K562 (cell line): Measurements from ENCODE around the gene VPS37B. TPM values are rescaled to one million over a fixed set of nuclear protein-coding genes. Genes with fewer than 3 reads are reported as not detected.

ENCODE experiments used
- ATAC-seq: fragments of 200-7000 bp; cut with Tn5 transposase; 3 replicates; pipeline ENCODE4 v1.9.1; 2020; ENCODE audit warnings: moderate library complexity
- BruUV-seq: library from RNA; stranded (reverse); fragments of 400-500 nt; replicated peaks from 2 replicates; lab custom pipeline; 2021; lab: Mats Ljungman, UMichigan
- CTCF ChIA-PET: fragments of 300-600 bp; formaldehyde crosslinking; extraction: SDS; loops from one replicate; lab custom pipeline; 2021; ENCODE audit warnings: low intra/inter-chr PET ratio; lab: Yijun Ruan, JAX
- POLR2A ChIA-PET: fragments of 300-600, 350-650 bp; sonication (Branson Sonifier 250); formaldehyde crosslinking; extraction: SDS; loops from one replicate; lab custom pipeline; 2021; ENCODE audit warnings: antibody characterized with exemption, inconsistent platforms; lab: Yijun Ruan, JAX
- DNase-seq, 4 experiments: peaks; one replicate each; pipeline versions ENCODE4 v3.0.0 to v3.0.0-alpha.2; 2011 to 2018; ENCODE audit warnings: low spot score in 3 of 4, mixed read lengths in 3 of 4; ENCODE audit errors: extremely low read depth in 1 of 4
- FAIRE-seq: peaks from 2 replicates; lab custom pipeline; 2011; peaks lifted over from hg19 to GRCh38; lab: Jason Lieb, UNC
- H2AFZ ChIP-seq: 2 replicates; pipeline ENCODE4 v1.6.0; 2011; ENCODE audit warnings: low read depth, low read length, control low read depth, inconsistent platforms
- H3K27ac ChIP-seq: fragments of 200-600 bp; 3 replicates; pipeline ENCODE4 v1.8.0; 2011; ENCODE audit warnings: low read depth, mild to moderate bottlenecking, control low read depth, inconsistent platforms, low read length, moderate library complexity, mixed read lengths; ENCODE audit errors: extremely low read depth
- H3K27me3 ChIP-seq, 2 experiments: fragments of 300-600 bp in 1 of 2; 2 replicates in 1 of 2; 3 replicates in 1 of 2; pipeline versions ENCODE4 v1.6.0 to v1.8.0; 2011; ENCODE audit warnings: inconsistent platforms in 2 of 2, low read length in 2 of 2, mild to moderate bottlenecking in 1 of 2, mixed read lengths in 1 of 2, moderate library complexity in 1 of 2; ENCODE audit not compliant: control insufficient read depth in 2 of 2, insufficient read depth in 2 of 2
- H3K36me3 ChIP-seq: fragments of 300-600 bp; 3 replicates; pipeline ENCODE4 v1.8.0; 2011; ENCODE audit warnings: mild to moderate bottlenecking, low read length, inconsistent platforms; ENCODE audit not compliant: control insufficient read depth, insufficient read depth
- H3K4me1 ChIP-seq, 2 experiments: fragments of 200-600 bp in 1 of 2; replicated peaks in 1 of 2; 2 replicates in 1 of 2; 3 replicates in 1 of 2; pipeline versions ENCODE4 v1.5.1 to v1.8.0; 2011; ENCODE audit warnings: inconsistent platforms in 2 of 2, low read length in 2 of 2, mild to moderate bottlenecking in 1 of 2, mixed read lengths in 1 of 2, moderate library complexity in 1 of 2; ENCODE audit not compliant: control insufficient read depth in 2 of 2, insufficient read depth in 2 of 2
- H3K4me2 ChIP-seq: 2 replicates; pipeline ENCODE4 v1.6.1; 2011; ENCODE audit warnings: low read length, control low read depth, inconsistent platforms, mixed read lengths; ENCODE audit not compliant: insufficient read depth
- H3K4me3 ChIP-seq: fragments of 200-600 bp; sonication (generic), shearing (Covaris generic); 2 replicates; pipeline ENCODE4 v1.5.1; 2016; ENCODE audit warnings: control low read depth, inconsistent platforms
- H3K79me2 ChIP-seq: fragments of 200-600 bp; 3 replicates; pipeline ENCODE4 v1.8.0; 2011; ENCODE audit warnings: low read length, inconsistent platforms; ENCODE audit not compliant: control insufficient read depth, insufficient read depth
- H3K9ac ChIP-seq, 2 experiments: 2 replicates each; pipeline versions ENCODE4 v1.6.0 to v1.6.1; 2011; ENCODE audit warnings: low read depth in 2 of 2, low read length in 2 of 2, control low read depth in 1 of 2, inconsistent platforms in 1 of 2, mild to moderate bottlenecking in 1 of 2, mixed read lengths in 1 of 2; ENCODE audit not compliant: insufficient read depth in 1 of 2
- H3K9me1 ChIP-seq: one replicate; pipeline ENCODE4 v1.6.0; 2011; ENCODE audit warnings: inconsistent platforms, mild to moderate bottlenecking, low read length, moderate library complexity; ENCODE audit not compliant: control insufficient read depth, insufficient read depth
- H3K9me3 ChIP-seq: replicated peaks from 2 replicates; pipeline ENCODE4 v1.5.1; 2011; ENCODE audit warnings: low read depth, low read length, inconsistent platforms; ENCODE audit not compliant: control insufficient read depth, insufficient read depth
- H4K20me1 ChIP-seq: replicated peaks from 2 replicates; pipeline ENCODE4 v1.6.1; 2011; ENCODE audit warnings: low read length, inconsistent platforms, mixed read lengths; ENCODE audit not compliant: control insufficient read depth, insufficient read depth
- EP400 ChIP-seq: fragments of 450-650 bp; IDR thresholded peaks from 2 replicates; pipeline ENCODE4 v1.6.1; 2017; ENCODE audit warnings: antibody characterized with exemption, mild to moderate bottlenecking, moderate library complexity
- GATA2 ChIP-seq: sonication (generic); formaldehyde crosslinking; IDR thresholded peaks from 2 replicates; pipeline ENCODE4 v1.4.0; 2020; ENCODE audit warnings: mild to moderate bottlenecking, missing genetic modification reagents
- HDAC8 ChIP-seq: fragments of 450-650 bp; IDR thresholded peaks from 2 replicates; pipeline ENCODE4 v1.6.1; 2016; ENCODE audit warnings: mild to moderate bottlenecking, missing genetic modification characterization, moderate library complexity, missing compliant biosample characterization
- NR2C1 ChIP-seq, 2 experiments: fragments of 450-650 bp; IDR thresholded peaks; 2 replicates each; pipeline ENCODE4 v1.6.1; 2017; ENCODE audit warnings: mild to moderate bottlenecking in 2 of 2, antibody characterized with exemption in 1 of 2, inconsistent platforms in 1 of 2, missing compliant biosample characterization in 1 of 2, missing genetic modification characterization in 1 of 2
- SMAD1 ChIP-seq: fragments of 150-350 bp; IDR thresholded peaks from 2 replicates; pipeline ENCODE4 v1.6.1; 2014; ENCODE audit warnings: low read length, low read depth; ENCODE audit not compliant: partially characterized antibody
- TBL1XR1 ChIP-seq, 2 experiments: IDR thresholded peaks; 2 replicates each; pipeline ENCODE4 v1.6.1; 2012; ENCODE audit warnings: improper control_type of control experiment in 2 of 2, low read length in 2 of 2, mild to moderate bottlenecking in 1 of 2
- U2AF2 ChIP-seq: fragments of 200-400 bp; formaldehyde crosslinking; optimal IDR thresholded peaks from 2 replicates; pipeline ENCODE3; 2017; ENCODE audit warnings: low read depth, mild to moderate bottlenecking, low read length
- ZNF224 ChIP-seq: sonication (generic); formaldehyde crosslinking; IDR thresholded peaks from 2 replicates; pipeline ENCODE4 v1.8.0; 2022; ENCODE audit warnings: mild to moderate bottlenecking, missing genetic modification reagents
- ZNF274 ChIP-seq: IDR thresholded peaks from 2 replicates; pipeline ENCODE4 v1.6.1; 2011; ENCODE audit warnings: low read depth, mild to moderate bottlenecking, low read length, moderate library complexity, borderline replicate concordance
- ZNF384 ChIP-seq: IDR thresholded peaks from 2 replicates; pipeline ENCODE4 v1.6.1; 2012; ENCODE audit warnings: low read depth, low read length, improper control_type of control experiment
- ZNF407 ChIP-seq: fragments of 450-650 bp; IDR thresholded peaks from 2 replicates; pipeline ENCODE4 v1.6.1; 2016; ENCODE audit warnings: low read depth
- WGBS: fragments of 100-300 bp; shearing (Covaris generic); methylation state at CpG from one replicate; pipeline ENCODE4 v1.1.6; 2016; ENCODE audit warnings: low coverage, mixed read lengths; ENCODE audit not compliant: insufficient coverage; ENCODE audit errors: missing lambda C conversion rate; 5-methylcytosine and 5-hydroxymethylcytosine counted together
- in situ Hi-C: fragments of 300-500 bp; cut with MboI; formaldehyde crosslinking; loops from 4 replicates; pipeline ENCODE4 v1.15.0; 2018; ENCODE audit warnings: inconsistent platforms, mixed read lengths
- intact Hi-C: fragments of 100-400 bp; cut with micrococcal nuclease; formaldehyde crosslinking; loops from 2 replicates; pipeline ENCODE4 v1.14.2; 2022
- polyA plus RNA-seq, 8 experiments: library from polyadenylated mRNA; depleted of rRNA in 4 of 8; stranded (reverse) in 5 of 8; unstranded in 3 of 8; fragments of >200 nt; fragmentation: Nextera tagmentation in 2 of 8; fragmentation: Illumina TruSeq in 1 of 8; extraction: Ambion mirVana in 2 of 8; extraction: Trizol in 1 of 8; gene quantifications; 2 replicates each; pipeline versions ENCODE4 v1.2.1 to v1.2.3, GENCODE V29; 2011 to 2014; ENCODE audit warnings: inconsistent platforms in 1 of 8, missing spikeins in 1 of 8
- total RNA-seq, 7 experiments: library from RNA; depleted of rRNA in 6 of 7; stranded (reverse); fragments of >200 nt in 6 of 7; fragmentation: Illumina TruSeq in 2 of 7; extraction: Trizol in 2 of 7; gene quantifications; 2 replicates each; pipeline versions ENCODE4 v1.2.1 to v1.2.3, GENCODE V29; 2011 to 2021; ENCODE audit warnings: low replicate concordance in 1 of 7
- TF ChIP-seq, protein P1 (sequence below): sonication (generic); formaldehyde crosslinking; IDR thresholded peaks from 2 replicates; pipeline ENCODE4 v1.8.0; 2022; ENCODE audit warnings: mild to moderate bottlenecking, missing genetic modification reagents

VPS37B gene
- total and polyA plus RNA-seq, 9 of the 15 experiments (the other 6 are each of a cell fraction or from before 2014, with no cell fraction given), result 0.28 to 37.4 (median 17.9) TPM

DNA sequence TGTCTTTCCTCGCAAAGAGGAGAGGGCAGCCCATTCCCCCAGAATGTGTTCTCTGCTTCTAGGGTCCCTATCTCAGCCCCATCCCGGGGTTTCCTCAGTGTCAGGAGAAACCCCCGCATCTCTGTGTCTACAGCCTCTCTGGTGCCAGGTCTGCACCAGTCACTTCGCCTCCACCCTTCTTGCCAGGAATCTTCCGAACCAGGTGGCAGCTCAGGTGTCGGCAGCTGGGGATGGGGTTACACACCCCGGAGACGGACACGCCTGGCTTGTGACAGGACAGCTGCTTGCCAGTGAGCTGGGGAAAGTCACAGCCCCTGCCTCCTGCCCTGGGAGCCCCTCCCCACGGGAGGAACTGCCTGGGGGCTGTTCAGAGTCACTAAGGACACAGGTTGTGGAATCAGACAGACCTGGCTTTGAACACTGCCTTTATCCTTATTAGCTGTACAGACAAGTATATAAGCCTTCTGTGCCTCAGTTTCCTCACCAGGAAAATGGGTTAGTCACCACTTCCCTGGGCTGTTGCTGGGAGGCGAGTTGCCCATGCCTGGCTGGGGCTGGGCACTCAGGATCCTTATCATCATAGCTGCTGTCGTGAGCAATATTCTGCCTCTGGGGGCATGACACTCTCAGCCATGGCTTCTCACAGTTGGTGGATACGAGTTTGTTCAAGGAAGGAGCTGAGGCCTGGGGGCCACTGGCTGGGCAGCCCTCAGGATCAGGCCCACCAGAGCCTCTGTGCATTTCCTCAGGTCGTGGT is 49.9 kb downstream of the VPS37B start:
- POLR2A ChIA-PET, result interaction anchor here (0.6 to 1.3 kb wide), 4 partner anchors 42 to 87 kb away, joined by 3 to 4 read pairs (median 4); no protein-coding TSS in a partner anchor
- no peaks in the 10 kb centered on the region for H3K9me1 ChIP-seq
- no peaks in the 10 kb centered on the region for H3K9me3 ChIP-seq
- ATAC-seq (no peak), FAIRE-seq (no peak), DNase-seq (no peak)
- H3K27me3 ChIP-seq, result no peaks in the 10 kb centered on the region
- intact Hi-C loops, result loop anchor here (10.0 kb wide), 1 partner anchor 51 kb away; no protein-coding TSS in a partner anchor
- WGBS, result 55% methylated on average over 14 of the region's 14 CpGs
- in situ Hi-C loops, result no loop called here
- H4K20me1 ChIP-seq, result peaks cover 31% of the 10 kb centered on the region
- H3K4me2 ChIP-seq, result no peak overlapping the region
- H3K79me2 ChIP-seq, result no peaks in the 10 kb centered on the region
- peaks cover 0 to 55% of the 10 kb centered on the region in 2 experiments; a peak in 2 of 5 replicates for H3K4me1 ChIP-seq
- H2AFZ ChIP-seq, result no peak overlapping the region
- no peaks in the 10 kb centered on the region for H3K36me3 ChIP-seq
- 0 out of 4 replicates have a peak overlapping the region, but pooled peaks of 1 of the 2 experiments have one; percentile 11 for H3K9ac ChIP-seq
- no peak overlapping the region for H3K4me3 ChIP-seq
- no peak overlapping the region for H3K27ac ChIP-seq
- CTCF ChIA-PET, result no interaction called here
- BruUV-seq, result no TSS peak
- TF ChIP-seq EP400 (no peak), HDAC8 (tag) (no peak), ZNF274 (no peak), ZNF224 (CRISPR knock-in tag) (no peak), SMAD1 (no peak), TBL1XR1 (IDR thresholded peaks at IDR 0.05; ENCODE audit: low read length in 2 of 2) (no peak), ZNF407 (no peak), GATA2 (no peak), ZNF384 (no peak), NR2C1 (IDR thresholded peaks at IDR 0.05) (no peak), NR2C1 (tag; IDR thresholded peaks at IDR 0.05) (no peak), U2AF2 (no peak)
- TF ChIP-seq, protein P1, sequence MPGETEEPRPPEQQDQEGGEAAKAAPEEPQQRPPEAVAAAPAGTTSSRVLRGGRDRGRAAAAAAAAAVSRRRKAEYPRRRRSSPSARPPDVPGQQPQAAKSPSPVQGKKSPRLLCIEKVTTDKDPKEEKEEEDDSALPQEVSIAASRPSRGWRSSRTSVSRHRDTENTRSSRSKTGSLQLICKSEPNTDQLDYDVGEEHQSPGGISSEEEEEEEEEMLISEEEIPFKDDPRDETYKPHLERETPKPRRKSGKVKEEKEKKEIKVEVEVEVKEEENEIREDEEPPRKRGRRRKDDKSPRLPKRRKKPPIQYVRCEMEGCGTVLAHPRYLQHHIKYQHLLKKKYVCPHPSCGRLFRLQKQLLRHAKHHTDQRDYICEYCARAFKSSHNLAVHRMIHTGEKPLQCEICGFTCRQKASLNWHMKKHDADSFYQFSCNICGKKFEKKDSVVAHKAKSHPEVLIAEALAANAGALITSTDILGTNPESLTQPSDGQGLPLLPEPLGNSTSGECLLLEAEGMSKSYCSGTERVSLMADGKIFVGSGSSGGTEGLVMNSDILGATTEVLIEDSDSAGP, result no peak
